RKO (cell line): ENCODE data around the gene COL16A1.

Experiments used
- DNase-seq: peaks from one replicate; pipeline ENCODE4 v3.0.0-alpha.2; 2016; ENCODE audit warnings: low spot score

Gene COL16A1

DNA sequence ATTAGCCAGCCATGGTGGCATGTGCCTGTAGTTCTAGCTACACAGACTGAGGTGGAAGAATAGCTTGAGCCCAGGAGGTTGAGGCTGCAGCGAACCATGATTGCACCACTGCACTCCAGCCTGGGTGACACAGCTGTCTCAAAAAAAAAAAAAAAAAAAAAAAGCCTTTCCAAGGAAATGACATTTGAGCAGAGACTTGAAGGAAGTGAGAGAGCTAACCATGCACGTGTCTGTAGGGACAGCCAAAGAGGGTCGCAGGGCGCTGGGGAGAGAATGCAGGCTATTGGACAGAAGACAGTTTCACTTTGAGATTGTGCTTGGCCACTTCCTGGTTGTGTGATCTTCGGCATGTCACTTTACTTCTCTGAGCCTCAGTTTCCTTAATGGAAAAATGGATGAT, 79.5 kb downstream of the COL16A1 start:
- DNase-seq = no peak

DNA sequence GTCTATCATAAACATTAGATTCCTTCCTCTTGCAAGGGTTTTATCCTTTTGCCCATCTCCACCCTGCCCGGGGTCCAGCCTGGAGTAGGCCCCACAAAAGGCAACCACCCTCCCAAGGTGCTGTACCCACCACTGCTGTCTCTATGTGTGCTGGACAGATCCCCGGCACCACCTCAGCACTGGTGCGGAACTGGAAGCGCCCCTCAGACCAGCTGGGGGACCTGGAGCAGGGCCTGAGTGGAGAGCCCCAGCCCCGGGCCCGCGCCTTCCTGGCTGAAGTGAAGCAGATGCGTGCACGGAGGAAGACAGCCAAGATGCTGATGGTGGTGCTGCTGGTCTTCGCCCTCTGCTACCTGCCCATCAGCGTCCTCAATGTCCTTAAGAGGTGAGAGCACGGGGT, 80.5 kb downstream of the COL16A1 start:
- DNase-seq = no peak

DNA sequence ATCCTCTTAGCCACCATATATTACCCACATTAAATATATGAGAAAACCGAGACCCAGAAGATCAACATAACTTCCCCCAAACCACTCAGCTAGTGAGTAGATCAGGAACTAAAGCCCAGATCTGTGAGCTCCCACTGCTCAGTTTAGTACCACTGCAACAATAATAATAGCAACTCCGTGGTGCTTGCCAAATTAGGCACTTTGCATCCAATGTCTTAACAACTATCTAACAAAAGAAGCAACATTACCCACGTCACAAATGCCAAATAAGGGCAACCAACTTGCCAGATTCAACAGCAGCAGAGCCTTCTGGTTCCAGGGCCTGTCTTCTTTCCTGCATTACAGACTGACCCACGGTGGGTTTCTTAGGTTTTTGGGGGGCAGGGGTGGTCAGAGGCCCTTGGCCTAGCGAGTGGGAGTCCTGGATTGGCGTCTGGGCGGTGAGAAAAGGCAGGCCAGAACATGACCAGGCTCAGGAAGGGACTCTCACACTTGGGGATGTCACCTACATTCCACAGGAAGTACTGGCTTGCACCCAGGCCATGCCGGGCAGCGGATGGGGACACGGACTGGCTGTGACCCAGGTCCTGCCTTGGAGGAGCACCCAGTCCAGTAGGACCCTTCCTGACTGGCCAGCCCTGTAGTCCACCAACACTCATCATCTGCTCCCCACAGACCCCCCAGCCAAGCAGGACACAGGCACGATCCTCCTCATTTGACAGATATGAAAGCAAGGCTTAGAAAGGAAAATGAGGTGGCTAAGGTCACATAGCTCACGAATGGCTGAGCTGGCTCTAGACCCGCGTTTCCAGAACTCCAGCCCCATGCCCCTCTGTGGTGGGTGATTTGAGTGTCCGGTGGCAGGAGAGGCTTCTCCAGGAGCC, 81.7 kb downstream of the COL16A1 start:
- no peak for DNase-seq

DNA sequence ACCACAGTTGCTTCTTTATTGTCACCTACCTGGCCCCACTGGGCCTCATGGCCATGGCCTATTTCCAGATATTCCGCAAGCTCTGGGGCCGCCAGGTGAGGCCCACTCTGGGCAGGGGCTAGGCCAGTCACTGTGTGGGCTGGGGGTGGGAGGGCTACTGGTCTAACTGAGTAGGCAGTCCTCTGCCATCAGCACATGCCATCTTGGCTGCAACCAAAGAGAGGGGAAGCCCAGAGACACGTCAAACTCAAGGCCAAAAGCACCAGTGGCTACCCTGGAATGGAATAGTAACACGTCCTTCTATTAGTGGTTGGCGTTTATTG, 82.4 kb downstream of the COL16A1 start:
- DNase-seq = no peak

DNA sequence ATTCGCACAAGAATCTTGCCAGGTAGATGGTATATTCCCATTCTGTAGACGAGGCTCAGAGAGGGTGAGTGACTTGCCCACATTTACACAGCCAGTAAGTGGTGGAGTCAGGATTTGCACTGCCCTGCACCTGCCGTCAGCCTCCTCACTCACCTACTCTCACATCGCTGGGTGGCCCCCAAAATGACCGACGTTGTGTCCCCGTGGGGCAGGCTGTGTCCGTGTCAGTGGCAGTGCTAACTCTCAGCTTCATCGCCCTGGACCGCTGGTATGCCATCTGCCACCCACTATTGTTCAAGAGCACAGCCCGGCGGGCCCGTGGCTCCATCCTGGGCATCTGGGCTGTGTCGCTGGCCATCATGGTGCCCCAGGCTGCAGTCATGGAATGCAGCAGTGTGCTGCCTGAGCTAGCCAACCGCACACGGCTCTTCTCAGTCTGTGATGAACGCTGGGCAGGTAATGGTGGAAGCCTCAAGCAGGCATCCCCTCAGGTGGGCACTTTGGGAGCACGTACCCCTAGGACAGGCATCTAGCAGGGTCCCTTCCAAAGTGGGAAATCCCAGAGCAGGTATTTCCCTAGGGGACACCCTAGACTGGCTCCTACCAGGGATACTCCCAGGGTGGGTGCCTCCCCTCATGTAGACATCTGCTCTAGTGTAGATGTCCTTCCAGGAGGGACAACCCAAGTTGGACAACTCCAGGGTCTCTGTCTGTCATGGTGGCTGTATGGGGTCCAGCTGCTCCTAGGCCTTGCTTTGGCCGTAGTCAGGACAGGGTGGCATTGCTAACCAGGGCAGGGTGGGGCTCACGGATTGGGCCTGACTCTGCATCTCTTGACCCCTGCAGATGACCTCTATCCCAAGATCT, 83.0 kb downstream of the COL16A1 start:
- no peak for DNase-seq

DNA sequence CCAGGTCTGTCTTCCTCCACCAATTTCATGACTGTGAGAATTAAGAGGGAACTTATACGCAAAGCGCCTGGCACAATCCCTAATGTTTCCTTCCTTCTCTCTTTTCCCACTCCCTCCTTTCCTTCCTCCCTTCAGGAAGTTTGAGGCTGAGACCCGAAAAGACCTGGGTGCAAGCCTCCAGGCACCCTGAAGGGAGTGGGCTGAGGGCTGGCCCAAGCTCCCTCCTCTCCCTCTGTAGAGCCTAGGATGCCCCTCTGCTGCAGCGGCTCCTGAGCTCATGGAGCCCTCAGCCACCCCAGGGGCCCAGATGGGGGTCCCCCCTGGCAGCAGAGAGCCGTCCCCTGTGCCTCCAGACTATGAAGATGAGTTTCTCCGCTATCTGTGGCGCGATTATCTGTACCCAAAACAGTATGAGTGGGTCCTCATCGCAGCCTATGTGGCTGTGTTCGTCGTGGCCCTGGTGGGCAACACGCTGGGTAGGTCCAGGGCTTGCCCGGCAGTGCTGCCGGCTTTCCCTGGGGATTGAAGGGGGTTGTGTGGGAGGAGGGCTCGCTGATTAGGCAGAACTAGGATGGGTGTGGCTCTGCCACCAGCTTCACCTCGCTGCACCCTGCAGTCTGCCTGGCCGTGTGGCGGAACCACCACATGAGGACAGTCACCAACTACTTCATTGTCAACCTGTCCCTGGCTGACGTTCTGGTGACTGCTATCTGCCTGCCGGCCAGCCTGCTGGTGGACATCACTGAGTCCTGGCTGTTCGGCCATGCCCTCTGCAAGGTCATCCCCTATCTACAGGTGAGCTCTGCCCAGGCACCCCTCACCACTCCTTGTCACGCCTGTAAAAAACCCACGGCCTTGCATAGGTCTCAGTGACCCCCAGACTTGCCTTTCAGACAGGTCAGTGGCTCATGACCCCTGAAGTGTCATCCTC, 84.6 kb downstream of the COL16A1 start:
- no peak for DNase-seq

DNA sequence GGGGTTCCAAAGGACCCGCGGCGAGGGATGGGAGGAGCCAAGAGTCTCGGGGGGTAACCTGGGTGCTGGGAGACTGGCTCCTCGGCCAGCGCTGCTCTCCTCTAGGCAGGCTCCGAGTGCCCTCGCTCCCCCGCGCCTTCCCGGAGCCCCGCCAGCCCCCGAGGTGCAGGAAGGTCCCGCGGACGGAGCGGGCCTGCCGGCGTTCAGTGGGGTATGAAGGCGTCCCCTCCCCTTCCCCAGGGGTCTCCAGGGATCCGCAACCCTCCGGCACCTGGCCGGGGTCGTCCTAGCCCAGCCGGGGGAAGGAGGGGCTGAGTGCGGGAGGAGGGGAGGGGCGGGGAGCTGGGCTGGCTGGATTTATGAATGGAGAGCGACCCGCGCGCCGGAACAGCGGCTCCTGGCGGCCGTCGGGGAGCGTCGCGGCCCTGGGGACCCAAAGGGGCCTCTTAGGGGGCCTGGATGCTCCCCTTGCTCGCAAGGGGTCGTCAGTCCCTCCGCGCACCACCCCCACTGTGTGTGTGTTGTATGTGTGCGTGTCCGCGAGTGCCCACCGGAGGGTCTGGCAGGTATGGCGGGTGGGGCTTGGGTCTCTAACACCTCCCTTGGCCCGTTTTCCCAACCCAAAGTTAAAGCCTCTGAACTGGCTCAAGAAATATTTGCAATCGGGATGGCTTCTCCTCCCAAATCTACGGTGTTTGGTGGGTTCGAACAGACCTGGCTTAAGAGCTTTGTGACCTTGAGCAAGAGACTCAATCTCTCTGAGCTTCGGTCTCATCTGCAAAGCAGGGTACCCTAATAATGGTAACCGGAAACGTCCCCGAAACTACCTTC, 85.7 kb downstream of the COL16A1 start:
- DNase-seq = no peak

DNA sequence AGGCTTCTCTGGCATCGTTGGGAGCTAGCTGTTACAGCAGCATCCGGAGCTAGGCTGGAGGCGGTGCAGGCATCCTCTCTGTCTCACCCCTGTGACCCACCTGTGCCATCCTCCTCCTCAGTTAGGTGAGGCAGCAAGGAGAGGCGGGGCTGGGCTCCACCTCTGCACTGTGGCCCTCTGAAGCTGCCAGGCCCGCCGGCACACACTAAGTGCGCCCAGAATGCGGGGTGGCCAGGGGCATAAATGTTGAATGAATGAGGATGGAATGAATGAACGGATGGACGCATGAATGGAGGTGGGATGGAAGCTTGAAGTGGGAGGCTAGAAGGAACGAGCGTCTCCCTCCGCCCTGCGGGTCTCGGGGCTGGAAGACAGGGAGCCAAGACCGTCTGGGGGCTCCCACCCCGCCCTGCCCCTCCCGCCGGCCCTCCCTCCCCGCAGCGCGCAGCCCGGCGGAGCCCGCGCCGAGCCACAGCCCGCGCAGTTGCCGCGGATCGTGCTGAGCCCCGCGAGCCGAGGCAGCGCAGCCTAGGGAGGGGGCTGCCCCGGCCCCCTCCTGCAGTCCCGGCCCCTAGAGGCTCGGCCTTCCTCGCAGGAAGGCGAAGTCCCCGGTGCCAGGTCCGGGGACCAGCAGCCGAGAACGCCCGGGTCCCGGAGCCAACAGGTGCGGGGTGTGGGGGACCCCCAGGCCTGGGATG, 86.5 kb downstream of the COL16A1 start, which contains the start of gene HCRTR1:
Gene HCRTR1 (plus strand): TSS at position 472 of the 698 bp plus-strand sequence. CDS start 1,504 bp downstream, outside the sequence.
- no peak for DNase-seq

DNA sequence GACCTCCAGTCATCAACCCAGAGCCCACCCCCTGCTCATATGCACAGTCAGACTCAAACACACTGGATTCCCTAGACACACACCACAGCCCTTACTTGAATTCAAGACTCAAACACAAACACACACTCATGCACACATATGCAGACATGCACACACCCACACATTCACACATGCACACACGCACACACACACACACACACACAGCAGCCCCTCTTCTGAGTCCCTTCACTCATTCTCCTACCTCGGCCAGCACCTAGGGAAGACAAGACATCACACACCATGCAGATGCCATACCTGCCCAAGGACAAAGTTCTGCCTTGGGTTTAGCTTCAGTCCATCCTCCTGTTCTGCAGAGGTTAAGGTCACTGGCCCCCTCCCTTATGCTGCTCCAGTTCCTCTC, 87.9 kb downstream of the COL16A1 start:
- no peak for DNase-seq

DNA sequence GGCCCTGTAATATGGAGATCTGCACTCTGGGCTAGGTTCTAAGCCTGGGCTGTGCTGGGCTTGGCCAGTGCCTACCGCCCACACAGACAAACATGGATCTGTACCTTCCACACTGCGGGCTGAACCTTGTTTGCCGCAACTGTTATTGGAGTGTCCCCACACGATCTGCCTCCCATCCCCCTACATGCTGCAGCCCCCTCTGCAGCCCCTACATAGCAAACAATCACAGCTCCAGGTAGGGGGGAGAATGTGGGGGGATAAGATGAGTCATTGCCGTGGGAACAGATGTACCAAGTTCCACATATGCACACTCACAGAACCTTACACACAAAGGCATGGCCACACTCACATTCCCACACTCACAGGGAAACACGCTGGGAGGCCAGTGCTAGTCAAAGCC, 88.4 kb downstream of the COL16A1 start:
- DNase-seq = no peak

DNA sequence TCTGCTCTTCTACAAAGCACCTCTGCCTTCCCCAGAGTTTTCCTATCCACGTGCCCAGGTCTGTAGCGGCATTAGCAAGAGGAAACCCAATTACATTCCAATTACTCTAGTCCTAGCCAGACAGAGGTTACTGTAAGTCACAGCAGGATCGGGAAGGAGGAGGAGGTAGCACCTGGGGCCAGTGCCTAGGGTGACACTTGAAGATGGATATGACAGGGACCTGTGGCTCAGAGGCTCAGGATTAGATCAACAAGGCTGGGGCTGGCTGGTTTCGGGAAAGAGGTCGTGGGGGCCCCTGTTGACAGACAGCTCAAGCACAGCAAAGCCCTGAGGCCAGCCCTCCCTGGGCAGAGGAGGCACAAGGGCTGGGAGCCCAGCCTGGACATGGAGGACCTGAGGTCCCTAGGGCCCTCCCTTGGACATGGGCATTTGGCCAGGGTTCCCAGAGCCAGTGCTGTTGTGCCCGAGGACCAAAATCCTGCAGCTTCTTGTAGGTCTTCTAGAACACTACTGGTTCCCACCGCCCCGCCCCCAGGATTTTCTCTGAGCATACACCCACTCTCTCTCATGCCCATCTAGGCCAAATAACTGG, 89.3 kb downstream of the COL16A1 start:
- DNase-seq = no peak

DNA sequence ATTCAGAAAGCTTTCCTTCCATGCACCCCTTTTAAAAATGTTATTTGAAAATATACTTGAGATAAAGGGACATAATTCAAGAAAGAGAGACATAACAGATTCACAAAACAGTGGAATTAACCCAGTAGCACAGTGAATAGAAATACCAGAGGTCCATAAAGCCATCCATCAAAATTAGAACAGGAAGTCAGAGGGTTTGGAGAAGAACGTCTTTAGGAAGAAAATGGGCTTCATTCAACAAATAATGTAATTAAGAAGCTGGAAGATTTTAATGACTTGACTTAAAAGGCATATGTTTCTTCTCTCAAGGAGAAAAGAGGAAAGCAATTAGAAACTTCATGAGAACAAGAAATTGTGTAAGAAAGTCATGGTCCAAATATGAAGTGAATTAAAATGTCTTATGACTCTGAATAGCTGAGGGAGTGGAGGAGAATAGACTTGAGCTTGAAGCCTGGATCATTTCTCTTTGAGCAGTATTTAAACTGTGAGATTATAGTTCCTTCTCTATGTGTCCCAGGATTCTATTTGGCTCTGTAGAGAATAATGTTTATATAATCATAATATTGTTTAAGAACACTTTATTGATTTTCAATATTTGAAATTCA, 94.2 kb downstream of the COL16A1 start:
- no peak for DNase-seq

DNA sequence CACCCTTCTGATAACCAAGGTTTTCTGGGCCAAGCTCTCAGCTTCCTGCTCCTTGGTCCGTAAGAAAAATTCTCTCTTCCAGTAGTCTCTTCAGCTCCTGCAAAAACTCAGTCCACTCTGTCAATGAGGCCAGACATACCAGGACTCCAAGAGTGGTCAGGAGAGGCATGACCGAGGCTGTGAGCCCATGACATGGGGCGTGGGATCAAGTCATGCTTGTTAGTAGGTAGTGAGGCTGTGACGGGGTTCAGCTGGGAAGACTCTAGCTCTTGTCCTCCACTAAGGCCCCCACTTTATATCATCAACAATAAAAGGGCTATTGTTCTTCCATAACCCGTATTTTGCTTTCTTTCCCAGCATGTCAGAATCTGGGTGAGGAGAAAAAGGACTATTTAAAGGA, 96.5 kb downstream of the COL16A1 start:
- DNase-seq = no peak

DNA sequence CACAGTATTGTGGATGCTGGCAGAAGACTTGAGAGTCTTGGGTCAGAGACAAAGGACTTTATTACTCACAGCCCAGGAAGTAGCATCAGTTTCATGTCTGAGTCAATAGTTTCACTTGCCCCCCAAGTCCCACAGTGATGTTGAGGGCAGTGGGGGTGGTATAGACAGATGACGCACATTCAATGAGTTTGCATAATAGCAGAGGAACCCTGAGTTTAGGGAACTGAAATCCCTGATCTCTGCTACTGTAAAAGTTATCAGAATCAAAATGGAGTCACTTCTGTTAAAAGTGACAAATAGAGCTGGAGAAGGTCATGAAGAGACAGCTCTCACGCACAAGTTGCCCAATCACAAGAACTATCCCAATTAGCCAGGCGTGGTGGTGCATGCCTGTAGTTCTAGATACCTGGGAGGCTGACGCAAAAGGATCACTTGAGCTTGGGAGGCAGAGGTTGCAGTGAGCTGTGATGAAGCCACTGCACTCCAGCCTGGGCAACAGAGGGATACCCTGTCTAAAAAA, 97.8 kb downstream of the COL16A1 start:
- peak; percentile 31 for DNase-seq
